GM13976 (cell line): ENCODE results near the gene SLC66A2.

Source experiments
- DNase-seq: peaks from one replicate; pipeline ENCODE4 v3.0.0; 2012; ENCODE audit warnings: low spot score
- CTCF ChIP-seq: IDR thresholded peaks from 2 replicates; pipeline ENCODE4 v1.5.1; 2012; ENCODE audit warnings: borderline replicate concordance, mild to moderate bottlenecking; ENCODE audit not compliant: insufficient read depth; ENCODE audit errors: extremely low read depth, missing control alignments, control extremely low read depth
- in situ Hi-C: fragments of 300-500 bp; cut with MboI; formaldehyde crosslinking; loops from one replicate; pipeline ENCODE4 v1.12.0; 2022; ENCODE audit warnings: low sequenced_read_pairs, mixed read lengths, inconsistent platforms; ENCODE audit not compliant: unreplicated experiment

SLC66A2 gene

GRCh38 chr18:79922971-79923411 is 28.5 kb downstream of the SLC66A2 start:
- no peak for DNase-seq
- TF ChIP-seq CTCF, result no peak
- in situ Hi-C loops, result no loop called here

GRCh38 chr18:79921984-79922965 is 29.2 kb downstream of the SLC66A2 start:
- in situ Hi-C loops, result no loop called here
- TF ChIP-seq CTCF, result no peak

DNA sequence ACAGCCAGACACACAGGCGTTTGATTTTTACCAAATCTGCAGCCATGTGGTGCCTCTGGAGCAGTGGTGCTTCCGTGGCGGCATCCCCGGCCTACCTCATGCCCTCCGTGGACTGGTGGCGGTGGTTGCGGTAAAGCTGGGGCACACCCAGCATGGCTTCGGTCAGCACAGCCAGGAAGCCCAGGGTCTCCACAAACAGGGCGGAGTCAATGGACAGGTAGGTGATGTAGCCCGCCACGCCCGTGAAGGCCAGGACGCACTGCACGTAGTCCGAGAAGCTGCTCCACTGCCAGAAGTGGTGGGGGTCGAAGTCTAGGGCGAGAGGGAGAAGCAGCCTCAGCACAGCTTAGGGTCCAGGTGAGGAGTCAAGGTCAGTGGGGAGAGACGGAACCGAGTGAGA is 32.4 kb downstream of the SLC66A2 start:
- no peak for TF ChIP-seq CTCF
- in situ Hi-C loops, result no loop called here
- no peak for DNase-seq

More at GRCh38 chr18:79921984-79922965, 29.2 kb downstream of the SLC66A2 start:
- no peak for DNase-seq

GRCh38 chr18:79918615-79919011 is 32.8 kb downstream of the SLC66A2 start:
- DNase-seq, result no peak
- TF ChIP-seq CTCF, result no peak
- in situ Hi-C loops, result no loop called here

- in situ Hi-C loops, result no loop called here
- no peak for TF ChIP-seq CTCF
- no peak for DNase-seq
Observed at GRCh38 chr18:79917853-79918614, 33.4 kb downstream of the SLC66A2 start.

DNA sequence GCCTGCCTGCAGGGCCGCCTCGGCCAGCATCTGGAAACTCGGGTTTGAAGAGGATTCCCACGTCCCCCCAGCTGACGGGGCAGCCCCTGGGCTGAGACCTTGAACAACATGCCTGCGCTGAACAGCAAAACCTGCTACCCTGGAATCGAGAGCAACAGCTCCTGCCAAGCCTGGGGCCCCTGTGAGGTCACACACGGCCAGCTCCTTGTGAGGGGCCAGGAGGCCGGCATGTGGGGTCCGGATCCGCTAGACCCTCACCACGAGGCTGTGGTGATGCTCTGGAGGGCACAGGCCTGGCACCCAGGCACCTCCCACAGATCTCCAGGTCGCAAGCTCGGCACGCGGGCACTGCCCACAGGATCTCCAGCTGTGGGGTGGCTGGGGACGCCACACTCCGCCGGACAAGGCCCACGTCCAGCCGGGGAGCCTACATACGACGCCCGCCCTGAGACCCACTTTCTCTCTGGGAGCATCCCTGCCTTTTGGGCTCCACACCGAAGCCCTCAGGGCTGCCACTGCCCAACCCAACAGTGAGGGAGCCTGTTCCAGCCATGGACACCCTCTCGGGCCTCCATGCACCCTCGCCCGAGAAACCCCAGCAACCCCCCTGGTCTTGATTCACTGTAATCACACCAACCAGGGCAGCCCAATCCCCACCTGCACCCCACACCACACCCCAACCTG is 34.1 kb downstream of the SLC66A2 start:
- TF ChIP-seq CTCF, result no peak
- in situ Hi-C loops, result no loop called here
- no peak for DNase-seq
